Activated CD8-positive, alpha-beta memory T cell treated with anti-CD3 and anti-CD28 coated beads, Interleukin-2, amount 50 U/mL, for 24 hours (primary cell): ENCODE data around the gene POFUT2.

ENCODE experiments used
- DNase-seq: peaks from one replicate; pipeline ENCODE4 v3.0.0-alpha.2; 2020; ENCODE audit errors: extremely low read depth

Gene POFUT2

GRCh38 chr21:45250914-45251634 lies 36.6 kb downstream of the POFUT2 start:
- no peak for DNase-seq

GRCh38 chr21:45250272-45250671 lies 37.4 kb downstream of the POFUT2 start:
- no peak for DNase-seq

GRCh38 chr21:45249626-45250025 lies 38.1 kb downstream of the POFUT2 start:
- DNase-seq, result no peak

- no peak for DNase-seq
Observed at GRCh38 chr21:45248893-45249381, 38.8 kb downstream of the POFUT2 start.

- DNase-seq, result no peak
Observed at GRCh38 chr21:45248301-45248892, 39.3 kb downstream of the POFUT2 start.

GRCh38 chr21:45246386-45247320 lies 41.0 kb downstream of the POFUT2 start:
- DNase-seq, result no peak

GRCh38 chr21:45244799-45245340 lies 42.8 kb downstream of the POFUT2 start:
- DNase-seq, result no peak

- no peak for DNase-seq
Observed at GRCh38 chr21:45243603-45244002, 44.1 kb downstream of the POFUT2 start.

- no peak for DNase-seq
Observed at GRCh38 chr21:45241357-45241756, 46.3 kb downstream of the POFUT2 start.

- DNase-seq, result no peak
Observed at GRCh38 chr21:45237401-45237800, 50.3 kb downstream of the POFUT2 start.

GRCh38 chr21:45236481-45236880 lies 51.2 kb downstream of the POFUT2 start:
- DNase-seq, result no peak

- DNase-seq, result no peak
Observed at GRCh38 chr21:45235488-45235887, 52.2 kb downstream of the POFUT2 start.

GRCh38 chr21:45234965-45235364 lies 52.7 kb downstream of the POFUT2 start:
- DNase-seq, result no peak

GRCh38 chr21:45234127-45234526 lies 53.6 kb downstream of the POFUT2 start:
- no peak for DNase-seq

- DNase-seq, result no peak
Observed at GRCh38 chr21:45231705-45232104, 56.0 kb downstream of the POFUT2 start.

GRCh38 chr21:45228656-45229240 lies 58.9 kb downstream of the POFUT2 start:
- no peak for DNase-seq

GRCh38 chr21:45228171-45228641 lies 59.5 kb downstream of the POFUT2 start:
- peak; percentile 73 for DNase-seq

- DNase-seq, result no peak
Observed at GRCh38 chr21:45227735-45228134, 60.0 kb downstream of the POFUT2 start.

- no peak for DNase-seq
Observed at GRCh38 chr21:45226540-45227326, 61.0 kb downstream of the POFUT2 start.

GRCh38 chr21:45225741-45226327 lies 61.9 kb downstream of the POFUT2 start:
- DNase-seq, result no peak
